MCF 10A (cell line): ENCODE results near the gene SETD1B. TPM values are rescaled to one million over a fixed set of nuclear protein-coding genes. Genes with fewer than 3 reads are reported as not detected.

Source experiments
- BruUV-seq: library from RNA; stranded (reverse); fragments of 400-500 nt; replicated peaks from 2 replicates; lab custom pipeline; 2021; lab: Mats Ljungman, UMichigan
- CTCF ChIA-PET: fragments of 300-600 bp; sonication (Branson Sonifier 250); formaldehyde crosslinking; extraction: SDS; loops from one replicate; lab custom pipeline; 2021; ENCODE audit warnings: antibody characterized with exemption, inconsistent platforms; lab: Yijun Ruan, JAX
- POLR2A ChIA-PET: fragments of 300-600, 350-650 bp; sonication (Branson Sonifier 250); formaldehyde crosslinking; extraction: SDS; loops from one replicate; lab custom pipeline; 2020; ENCODE audit warnings: antibody characterized with exemption, inconsistent platforms; lab: Yijun Ruan, JAX
- DNase-seq: peaks from one replicate; pipeline ENCODE4 v3.0.0-alpha.2; 2018; ENCODE audit not compliant: unreplicated experiment
- H3K27ac Mint-ChIP-seq: one replicate; pipeline ENCODE4 v1.8.0; 2022; ENCODE audit warnings: mild to moderate bottlenecking, low read depth, mixed read lengths; ENCODE audit not compliant: unreplicated experiment
- H3K27me3 Mint-ChIP-seq: one replicate; pipeline ENCODE4 v1.8.0; 2022; ENCODE audit warnings: mixed read lengths; ENCODE audit not compliant: insufficient read depth, unreplicated experiment
- H3K36me3 Mint-ChIP-seq: one replicate; pipeline ENCODE4 v1.8.0; 2022; ENCODE audit warnings: mild to moderate bottlenecking, moderate library complexity, mixed read lengths; ENCODE audit not compliant: insufficient read depth, unreplicated experiment
- H3K4me1 Mint-ChIP-seq: one replicate; pipeline ENCODE4 v1.8.0; 2022; ENCODE audit warnings: mixed read lengths; ENCODE audit not compliant: insufficient read depth, unreplicated experiment
- H3K4me3 Mint-ChIP-seq: one replicate; pipeline ENCODE4 v1.8.0; 2022; ENCODE audit warnings: mild to moderate bottlenecking, moderate library complexity, mixed read lengths; ENCODE audit not compliant: unreplicated experiment
- H3K9me3 Mint-ChIP-seq: one replicate; pipeline ENCODE4 v1.8.0; 2022; ENCODE audit warnings: mixed read lengths; ENCODE audit not compliant: unreplicated experiment
- CTCF ChIP-seq: fragments of 200-600 bp; IDR thresholded peaks from one replicate; pipeline ENCODE4 v1.8.0; 2022; ENCODE audit warnings: antibody characterized with exemption, mild to moderate bottlenecking; ENCODE audit not compliant: unreplicated experiment
- intact Hi-C: fragments of 100-400 bp; cut with micrococcal nuclease; formaldehyde crosslinking; loops from 2 replicates; pipeline ENCODE4 v1.14.1; 2022
- total RNA-seq: library from RNA; stranded (reverse); gene quantifications from 2 replicates; pipeline ENCODE4 v1.2.3, GENCODE V29; 2022

Gene SETD1B
- total RNA-seq, 1 experiment from 2014 or later = 19.7 TPM

DNA sequence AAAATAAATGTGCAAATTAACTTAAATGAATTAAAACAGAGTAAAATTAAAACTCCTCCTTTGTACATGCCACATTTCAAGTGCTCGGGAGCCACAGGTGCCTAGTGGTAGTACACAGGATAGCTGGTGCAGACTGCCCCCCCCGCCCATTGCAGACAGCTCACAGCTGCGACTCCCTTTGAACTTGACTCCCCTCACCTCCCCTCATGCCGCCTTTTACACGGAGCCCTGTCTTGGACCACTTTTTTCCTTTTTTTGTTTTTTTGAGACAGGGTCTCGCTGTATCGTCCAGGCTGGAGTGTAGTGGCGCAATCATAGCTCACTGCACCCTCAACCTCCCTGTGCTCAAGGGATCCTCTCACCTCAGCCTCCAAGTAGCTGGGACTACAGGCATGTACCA lies 11.5 kb downstream of the SETD1B start:
- no peak for TF ChIP-seq CTCF
- intact Hi-C loops = no loop called here
- Mint-ChIP-seq H3K36me3 (peaks cover 56% of the 10 kb centered on the region), H3K4me1 (peaks cover 28% of the 10 kb centered on the region), H3K4me3 (no peak overlapping the region), H3K27ac (no peak overlapping the region), H3K9me3 (no peaks in the 10 kb centered on the region), H3K27me3 (no peaks in the 10 kb centered on the region)
- POLR2A ChIA-PET = interaction anchor here (1.3 kb wide), 1 partner anchor 9 kb away, joined by 3 read pairs; no protein-coding TSS in a partner anchor
- CTCF ChIA-PET = interaction anchor here (0.5 to 16.6 kb wide), 6 partner anchors 20 to 170 kb away, joined by 3 to 390 read pairs (median 4); partner anchors contain the start of gene RHOF
- no TSS peak for BruUV-seq
- no peak for DNase-seq

DNA sequence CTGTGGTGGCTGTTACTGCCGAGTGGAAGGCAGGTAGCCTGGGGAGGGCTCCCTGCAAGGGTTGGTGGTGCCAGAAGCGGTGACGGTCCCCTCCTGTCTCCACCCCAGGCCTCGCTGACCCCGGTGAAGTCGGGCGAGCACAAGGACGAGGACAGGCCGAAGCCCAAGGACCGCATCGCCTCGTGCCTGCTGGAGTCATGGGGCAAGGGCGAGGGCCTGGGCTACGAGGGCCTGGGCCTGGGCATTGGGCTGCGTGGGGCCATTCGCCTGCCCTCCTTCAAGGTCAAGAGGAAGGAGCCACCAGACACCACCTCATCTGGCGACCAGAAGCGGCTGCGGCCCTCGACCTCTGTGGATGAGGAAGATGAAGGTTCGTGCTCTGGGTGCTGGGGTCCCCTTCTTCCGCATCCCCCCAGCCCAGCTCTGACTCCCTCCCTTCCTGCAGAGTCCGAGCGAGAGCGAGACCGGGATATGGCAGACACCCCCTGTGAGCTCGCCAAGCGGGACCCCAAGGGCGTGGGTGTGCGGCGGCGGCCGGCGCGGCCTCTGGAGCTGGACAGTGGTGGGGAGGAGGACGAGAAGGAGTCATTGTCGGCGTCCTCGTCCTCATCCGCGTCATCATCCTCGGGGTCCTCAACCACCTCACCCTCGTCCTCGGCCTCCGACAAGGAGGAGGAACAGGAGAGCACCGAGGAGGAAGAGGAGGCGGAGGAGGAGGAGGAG lies 13.3 kb downstream of the SETD1B start:
- Mint-ChIP-seq H3K9me3 (no peaks in the 10 kb centered on the region), H3K36me3 (peaks cover 62% of the 10 kb centered on the region), H3K4me1 (peaks cover 17% of the 10 kb centered on the region), H3K27ac (no peak overlapping the region), H3K27me3 (no peaks in the 10 kb centered on the region), H3K4me3 (no peak overlapping the region)
- ChIA-PET POLR2A (interaction anchor here (1.2 kb wide), 1 partner anchor 22 kb away, joined by 3 read pairs; no protein-coding TSS in a partner anchor), CTCF (interaction anchor here (0.6 to 16.6 kb wide), 3 partner anchors 21 to 264 kb away, joined by 3 to 390 read pairs (median 4); partner anchors contain the start of gene RHOF)
- BruUV-seq = no TSS peak
- DNase-seq = no peak
- no peak for TF ChIP-seq CTCF
- intact Hi-C loops = no loop called here

GRCh38 chr12:121817648-121818043 lies 13.8 kb downstream of the SETD1B start:
- intact Hi-C loops = no loop called here
- no TSS peak for BruUV-seq
- Mint-ChIP-seq H3K27ac (no peak overlapping the region), H3K27me3 (no peaks in the 10 kb centered on the region), H3K9me3 (no peaks in the 10 kb centered on the region), H3K4me1 (peaks cover 13% of the 10 kb centered on the region), H3K4me3 (no peak overlapping the region), H3K36me3 (peaks cover 67% of the 10 kb centered on the region)
- no peak for TF ChIP-seq CTCF
- no peak for DNase-seq
- CTCF ChIA-PET = interaction anchor here (16.6 kb wide), 1 partner anchor 22 kb away, joined by 390 read pairs; the partner anchor contains the start of gene RHOF
- POLR2A ChIA-PET = interaction anchor here (0.6 kb wide), 1 partner anchor 408 kb away, joined by 3 read pairs; the partner anchor contains the start of gene DIABLO

DNA sequence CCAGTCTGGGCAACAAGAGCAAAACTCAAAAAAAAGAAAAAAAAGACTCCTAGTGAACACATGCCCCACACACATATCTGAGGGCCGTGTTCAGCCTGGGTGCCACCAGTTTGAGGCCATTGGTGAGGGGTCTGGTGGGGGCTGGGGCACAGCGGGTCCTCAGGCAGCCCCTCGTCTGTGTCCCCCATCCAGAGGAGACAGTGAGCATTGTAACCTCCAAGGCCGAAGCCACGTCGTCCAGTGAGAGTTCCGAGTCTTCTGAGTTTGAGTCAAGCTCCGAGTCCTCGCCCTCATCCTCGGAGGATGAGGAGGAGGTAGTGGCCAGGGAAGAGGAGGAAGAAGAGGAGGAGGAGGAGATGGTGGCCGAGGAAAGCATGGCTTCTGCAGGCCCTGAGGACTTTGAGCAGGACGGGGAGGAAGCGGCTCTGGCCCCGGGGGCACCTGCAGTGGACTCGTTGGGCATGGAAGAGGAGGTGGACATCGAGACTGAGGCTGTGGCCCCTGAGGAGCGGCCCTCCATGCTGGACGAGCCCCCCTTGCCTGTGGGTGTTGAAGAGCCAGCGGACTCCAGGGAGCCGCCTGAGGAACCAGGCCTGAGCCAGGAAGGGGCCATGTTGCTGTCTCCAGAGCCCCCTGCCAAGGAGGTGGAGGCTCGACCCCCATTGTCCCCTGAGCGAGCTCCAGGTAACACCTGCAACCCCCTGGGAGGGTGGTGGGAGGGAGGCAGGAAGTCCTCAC lies 15.6 kb downstream of the SETD1B start:
- TF ChIP-seq CTCF = no peak
- no peaks in the 10 kb centered on the region for H3K9me3 Mint-ChIP-seq
- no peaks in the 10 kb centered on the region for H3K4me1 Mint-ChIP-seq
- intact Hi-C loops = no loop called here
- no peak overlapping the region for H3K4me3 Mint-ChIP-seq
- ChIA-PET CTCF (interaction anchor here (1.7 kb wide), 1 partner anchor 25 kb away, joined by 5 read pairs; the partner anchor contains the start of gene RHOF), POLR2A (no interaction called here)
- DNase-seq = no peak
- peaks cover 84% of the 10 kb centered on the region for H3K36me3 Mint-ChIP-seq
- H3K27me3 Mint-ChIP-seq = no peaks in the 10 kb centered on the region
- no TSS peak for BruUV-seq
- no peak overlapping the region for H3K27ac Mint-ChIP-seq
